ENCODE measurements around the gene INMT. TPM values are rescaled to one million over a fixed set of nuclear protein-coding genes. Genes with fewer than 3 reads are reported as not detected.
A peak's percentile ranks its signal among the peaks of the same experiment; 100 is the strongest.
"Not testable (repeated sequence)": the region's sequence is repeated elsewhere in the genome, so short reads cannot be mapped to it uniquely, and the experiment has no call there.

Gene INMT
- total RNA-seq, 3 donors from 2014 or later = 1.6 to 7.5 (median 7.2) TPM

DNA sequence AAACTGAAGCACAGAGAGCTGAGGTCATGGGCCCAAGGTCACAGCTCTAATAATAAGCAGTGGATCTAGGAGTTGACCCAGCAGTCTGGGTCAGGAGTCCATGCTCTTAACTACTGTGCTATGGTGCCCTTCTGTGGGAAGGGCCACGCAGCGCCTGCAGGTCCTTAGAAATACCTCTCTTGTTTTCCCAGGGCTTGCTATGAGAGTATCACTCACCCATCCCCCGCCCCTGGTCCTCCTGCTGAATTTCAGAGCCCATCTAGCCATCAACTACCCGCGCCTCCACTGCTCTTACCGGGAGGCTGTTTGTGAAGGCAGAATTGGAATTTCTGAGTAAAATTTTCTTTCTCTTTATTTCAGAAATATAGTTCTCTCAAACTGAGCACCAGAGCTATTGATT is 42.4 kb upstream of the INMT start:
- intact Hi-C loops (cut with DNase I, micrococcal nuclease) = no loop called here
- Histone ChIP-seq H3K9me3 (no peaks in the 10 kb centered on the region), H3K4me3 (no peak overlapping the region), H3K4me1 (ENCODE audit: low read depth) (no peaks in the 10 kb centered on the region), H3K36me3 (ENCODE audit: low read depth) (no peaks in the 10 kb centered on the region)
- TF ChIP-seq, protein P1, sequence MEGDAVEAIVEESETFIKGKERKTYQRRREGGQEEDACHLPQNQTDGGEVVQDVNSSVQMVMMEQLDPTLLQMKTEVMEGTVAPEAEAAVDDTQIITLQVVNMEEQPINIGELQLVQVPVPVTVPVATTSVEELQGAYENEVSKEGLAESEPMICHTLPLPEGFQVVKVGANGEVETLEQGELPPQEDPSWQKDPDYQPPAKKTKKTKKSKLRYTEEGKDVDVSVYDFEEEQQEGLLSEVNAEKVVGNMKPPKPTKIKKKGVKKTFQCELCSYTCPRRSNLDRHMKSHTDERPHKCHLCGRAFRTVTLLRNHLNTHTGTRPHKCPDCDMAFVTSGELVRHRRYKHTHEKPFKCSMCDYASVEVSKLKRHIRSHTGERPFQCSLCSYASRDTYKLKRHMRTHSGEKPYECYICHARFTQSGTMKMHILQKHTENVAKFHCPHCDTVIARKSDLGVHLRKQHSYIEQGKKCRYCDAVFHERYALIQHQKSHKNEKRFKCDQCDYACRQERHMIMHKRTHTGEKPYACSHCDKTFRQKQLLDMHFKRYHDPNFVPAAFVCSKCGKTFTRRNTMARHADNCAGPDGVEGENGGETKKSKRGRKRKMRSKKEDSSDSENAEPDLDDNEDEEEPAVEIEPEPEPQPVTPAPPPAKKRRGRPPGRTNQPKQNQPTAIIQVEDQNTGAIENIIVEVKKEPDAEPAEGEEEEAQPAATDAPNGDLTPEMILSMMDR (IDR thresholded peaks at IDR 0.05) = no peak
- DNase-seq (no peak), ATAC-seq (no peak)

DNA sequence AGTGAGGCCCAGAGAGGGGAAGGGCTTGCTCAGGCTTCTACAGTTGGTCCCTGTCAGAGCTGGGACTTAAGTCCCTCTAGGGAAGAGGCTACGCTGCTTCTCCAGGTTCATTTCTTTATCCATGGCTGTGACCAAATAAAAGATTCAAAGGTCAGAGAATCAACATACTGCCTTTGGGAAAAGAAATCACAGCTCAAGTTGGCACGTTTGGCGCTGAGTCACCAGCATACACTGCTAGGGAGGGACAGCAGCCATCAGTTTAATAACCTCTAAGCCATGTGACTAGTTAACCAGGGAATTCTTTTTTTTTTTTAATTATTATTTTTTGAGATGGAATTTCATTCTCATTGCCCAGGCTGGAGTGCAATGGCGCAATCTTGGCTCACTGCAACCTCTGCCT is 41.3 kb upstream of the INMT start:
- H3K36me3 ChIP-seq (ENCODE audit: low read depth) = no peaks in the 10 kb centered on the region
- no peak for DNase-seq
- no peaks in the 10 kb centered on the region for H3K9me3 ChIP-seq
- no peaks in the 10 kb centered on the region for H3K4me1 ChIP-seq (ENCODE audit: low read depth)
- intact Hi-C loops (cut with DNase I, micrococcal nuclease) = no loop called here
- H3K4me3 ChIP-seq = no peak overlapping the region
- TF ChIP-seq, protein P1 (IDR thresholded peaks at IDR 0.05) = no peak
- peak; percentile 78 for ATAC-seq

DNA sequence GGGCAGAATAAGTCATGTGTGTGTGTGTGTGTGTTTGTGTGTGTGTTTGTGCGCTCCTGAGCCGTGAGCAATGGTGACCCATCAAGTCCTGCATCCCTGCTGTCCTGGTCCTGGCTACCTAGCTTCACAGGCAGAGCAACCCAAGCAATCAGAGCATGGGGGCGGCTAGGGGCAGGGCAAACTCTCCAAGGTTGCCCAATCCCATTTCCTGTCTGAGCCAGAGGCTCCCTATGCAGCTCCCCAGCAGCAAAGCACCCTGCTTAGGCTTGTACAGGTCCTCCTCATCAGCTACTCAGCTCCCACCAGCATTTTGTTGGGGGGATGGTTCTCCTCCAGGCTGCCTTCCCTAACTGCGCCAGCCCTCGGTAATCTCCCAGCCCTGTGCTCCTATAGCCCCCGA is 38.5 kb upstream of the INMT start:
- Histone ChIP-seq H3K4me1 (ENCODE audit: low read depth) (no peaks in the 10 kb centered on the region), H3K4me3 (no peak overlapping the region), H3K9me3 (peaks cover 9% of the 10 kb centered on the region), H3K36me3 (ENCODE audit: low read depth) (no peaks in the 10 kb centered on the region)
- intact Hi-C loops (cut with DNase I, micrococcal nuclease) = no loop called here
- no peak for ATAC-seq
- no peak for DNase-seq
- TF ChIP-seq, protein P1 (IDR thresholded peaks at IDR 0.05) = no peak

DNA sequence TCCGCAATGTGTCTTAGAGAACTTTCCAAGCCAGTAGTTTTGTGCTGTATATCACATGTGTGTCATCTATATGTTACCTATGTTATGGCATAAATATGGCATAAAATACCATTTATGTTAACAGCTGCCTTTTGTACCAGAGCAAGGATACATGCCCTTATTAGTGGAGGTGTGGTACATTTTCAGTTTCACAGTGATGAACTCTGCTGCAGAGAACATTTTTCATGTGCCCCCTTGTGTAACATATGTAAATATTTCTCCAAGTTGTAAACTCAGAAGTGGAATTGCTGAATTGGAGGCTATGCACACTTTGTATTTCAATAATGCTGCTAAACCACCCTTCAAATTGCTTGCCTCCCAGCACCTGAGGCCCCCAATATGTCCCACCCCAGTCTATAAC is 37.8 kb upstream of the INMT start:
- Histone ChIP-seq H3K4me3 (no peak overlapping the region), H3K36me3 (ENCODE audit: low read depth) (no peaks in the 10 kb centered on the region), H3K4me1 (ENCODE audit: low read depth) (no peaks in the 10 kb centered on the region), H3K9me3 (peaks cover 14% of the 10 kb centered on the region)
- TF ChIP-seq, protein P1 (IDR thresholded peaks at IDR 0.05) = no peak
- DNase-seq (no peak), ATAC-seq (no peak)
- intact Hi-C loops (cut with DNase I, micrococcal nuclease) = no loop called here

DNA sequence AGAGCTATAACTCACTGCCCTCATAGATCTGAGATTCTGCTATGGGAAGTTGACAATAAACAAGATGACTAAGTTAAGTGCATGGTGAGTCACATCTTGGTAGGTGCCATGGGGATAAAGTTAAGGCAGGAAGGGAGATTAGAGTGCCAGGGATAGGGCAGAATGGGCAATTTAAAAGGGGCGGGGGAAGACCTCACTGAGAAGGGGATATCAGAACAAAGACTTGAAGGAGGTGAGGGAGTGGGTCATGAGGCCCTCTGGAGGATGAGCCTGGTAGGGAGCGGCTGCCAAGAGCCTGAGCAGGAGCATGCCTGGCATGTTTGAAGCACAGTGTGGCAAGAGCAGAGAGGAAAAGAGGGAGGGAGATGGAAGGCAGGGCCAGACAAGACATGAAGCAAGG is 34.8 kb upstream of the INMT start:
- no peaks in the 10 kb centered on the region for H3K4me1 ChIP-seq (ENCODE audit: low read depth)
- DNase-seq (no peak), ATAC-seq (peak; percentile 81)
- H3K36me3 ChIP-seq (ENCODE audit: low read depth) = no peaks in the 10 kb centered on the region
- peaks cover 16% of the 10 kb centered on the region for H3K9me3 ChIP-seq
- intact Hi-C loops (cut with DNase I, micrococcal nuclease) = no loop called here
- no peak overlapping the region for H3K4me3 ChIP-seq
- TF ChIP-seq, protein P1 (IDR thresholded peaks at IDR 0.05) = no peak

DNA sequence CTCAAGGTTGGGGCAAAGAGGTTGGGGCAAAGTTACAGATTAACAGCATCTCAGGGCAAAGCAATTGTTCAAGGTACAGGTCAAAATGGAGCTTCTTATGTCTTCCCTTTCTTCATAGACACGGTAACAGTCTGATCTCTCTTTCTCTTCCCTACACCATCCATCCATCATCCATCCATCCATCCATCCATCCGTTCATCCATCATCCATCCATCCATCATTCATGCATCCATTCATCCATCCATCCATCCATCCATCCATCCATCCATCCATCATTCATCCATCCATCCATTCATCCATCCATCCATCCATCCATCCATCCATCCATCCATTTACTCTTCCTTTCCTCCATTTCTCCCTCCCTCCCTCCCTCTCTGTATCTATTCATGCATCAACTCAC is 32.5 kb upstream of the INMT start:
- H3K9me3 ChIP-seq = peaks cover 16% of the 10 kb centered on the region
- H3K36me3 ChIP-seq (ENCODE audit: low read depth); H3K4me3 ChIP-seq; ATAC-seq; intact Hi-C loops (cut with DNase I, micrococcal nuclease); H3K4me1 ChIP-seq (ENCODE audit: low read depth); DNase-seq: not testable (repeated sequence)
